HG02610 (cell line): ENCODE measurements around the gene TSEN34.
A peak's percentile ranks its signal among the peaks of the same experiment; 100 is the strongest.
"Not testable (repeated sequence)": the region's sequence is repeated elsewhere in the genome, so short reads cannot be mapped to it uniquely, and the experiment has no call there.

Source experiments
- ATAC-seq: cut with Tn5 transposase; IDR thresholded peaks from one replicate; pipeline ENCODE4 v1.9.1; 2021; ENCODE audit warnings: mild to moderate bottlenecking, moderate library complexity; ENCODE audit not compliant: unreplicated experiment

TSEN34 gene

GRCh38 chr19:54207676-54207982, 16.5 kb downstream of the TSEN34 start:
- peak; percentile 1 for ATAC-seq

GRCh38 chr19:54207983-54208783, 17.1 kb downstream of the TSEN34 start:
- peak; percentile 44 for ATAC-seq

GRCh38 chr19:54208784-54209057, 17.6 kb downstream of the TSEN34 start:
- no peak for ATAC-seq

- no peak for ATAC-seq
Measured at GRCh38 chr19:54209058-54209810, 18.1 kb downstream of the TSEN34 start.

- no peak for ATAC-seq
Measured at GRCh38 chr19:54209811-54210494, 18.8 kb downstream of the TSEN34 start.

GRCh38 chr19:54211235-54211634, 20.1 kb downstream of the TSEN34 start:
- ATAC-seq, result no peak

- ATAC-seq, result not testable (repeated sequence)
Measured at GRCh38 chr19:54214217-54214616, 23.1 kb downstream of the TSEN34 start.

GRCh38 chr19:54214734-54215133, 23.6 kb downstream of the TSEN34 start:
- ATAC-seq, result not testable (repeated sequence)

GRCh38 chr19:54216869-54217268, 25.8 kb downstream of the TSEN34 start:
- no peak for ATAC-seq

- ATAC-seq, result not testable (repeated sequence)
Measured at GRCh38 chr19:54217517-54218247, 26.6 kb downstream of the TSEN34 start.

GRCh38 chr19:54218259-54218658, 27.2 kb downstream of the TSEN34 start:
- no peak for ATAC-seq

GRCh38 chr19:54218960-54219661, 28.0 kb downstream of the TSEN34 start:
- no peak for ATAC-seq

GRCh38 chr19:54219702-54220101, 28.6 kb downstream of the TSEN34 start:
- ATAC-seq, result not testable (repeated sequence)

GRCh38 chr19:54221947-54222346, 30.8 kb downstream of the TSEN34 start:
- not testable (repeated sequence) for ATAC-seq

- not testable (repeated sequence) for ATAC-seq
Measured at GRCh38 chr19:54222474-54223276, 31.6 kb downstream of the TSEN34 start, which contains the start of gene LILRB3. Gene LILRB3 (minus strand): TSS chr19:54223007. CDS start chr19:54222976, 31 bp downstream.

- not testable (repeated sequence) for ATAC-seq
Measured at GRCh38 chr19:54223277-54223936, 32.3 kb downstream of the TSEN34 start.

GRCh38 chr19:54223937-54224281, 32.8 kb downstream of the TSEN34 start:
- not testable (repeated sequence) for ATAC-seq

GRCh38 chr19:54224619-54225018, 33.5 kb downstream of the TSEN34 start:
- ATAC-seq, result not testable (repeated sequence)

GRCh38 chr19:54229146-54229545, 38.0 kb downstream of the TSEN34 start:
- ATAC-seq, result no peak
